GM18861 (cell line): ENCODE measurements around the gene ZNF646.

Experiments used
- ATAC-seq: cut with Tn5 transposase; IDR thresholded peaks from one replicate; pipeline ENCODE4 v1.9.1; 2021; ENCODE audit not compliant: unreplicated experiment

ZNF646 gene

GRCh38 chr16:31064882-31065461, 9.2 kb upstream of the ZNF646 start:
- ATAC-seq: no peak

GRCh38 chr16:31067342-31067741, 6.9 kb upstream of the ZNF646 start:
- ATAC-seq: no peak

- no peak for ATAC-seq
These were observed 2.4 kb upstream of the ZNF646 start for GRCh38 chr16:31071861-31072260.

- no peak for ATAC-seq
These were observed 1.6 kb upstream of the ZNF646 start for GRCh38 chr16:31072540-31073141.

- ATAC-seq: peak; percentile 46
These were observed 866 bp upstream of the ZNF646 start for GRCh38 chr16:31073142-31073969.

- no peak for ATAC-seq
These were observed 577 bp downstream of the ZNF646 start for GRCh38 chr16:31074814-31075183.

- ATAC-seq: no peak
These were observed 2.1 kb downstream of the ZNF646 start for GRCh38 chr16:31076319-31076718.

GRCh38 chr16:31077024-31077423, 2.8 kb downstream of the ZNF646 start:
- ATAC-seq: no peak

GRCh38 chr16:31077592-31078396, 3.6 kb downstream of the ZNF646 start:
- ATAC-seq: no peak

- ATAC-seq: no peak
These were observed 4.5 kb downstream of the ZNF646 start for GRCh38 chr16:31078597-31079341.

GRCh38 chr16:31079342-31079944, 5.2 kb downstream of the ZNF646 start:
- ATAC-seq: no peak

GRCh38 chr16:31080035-31080629, 5.9 kb downstream of the ZNF646 start:
- no peak for ATAC-seq

- ATAC-seq: no peak
These were observed 6.7 kb downstream of the ZNF646 start for GRCh38 chr16:31080756-31081419.

GRCh38 chr16:31081428-31082351, 7.5 kb downstream of the ZNF646 start:
- ATAC-seq: no peak

GRCh38 chr16:31082368-31083045, 8.3 kb downstream of the ZNF646 start:
- no peak for ATAC-seq

- no peak for ATAC-seq
These were observed 8.9 kb downstream of the ZNF646 start for GRCh38 chr16:31083081-31083480.

- ATAC-seq: no peak
These were observed 9.3 kb downstream of the ZNF646 start for GRCh38 chr16:31083556-31083955.

GRCh38 chr16:31083981-31084380, 9.8 kb downstream of the ZNF646 start:
- ATAC-seq: no peak
